Hepatocyte (in vitro differentiated cells): Measurements from ENCODE around the gene CLEC16A.

Source experiments
- CTCF ChIP-seq: fragments of 200-600 bp; sonication (generic); IDR thresholded peaks from 2 replicates; pipeline ENCODE4 v1.5.1; 2016; ENCODE audit warnings: antibody characterized with exemption, mild to moderate bottlenecking; ENCODE audit not compliant: poor library complexity
- EZH2phosphoT487 ChIP-seq: fragments of 200-600 bp; sonication (generic); IDR thresholded peaks from one replicate; pipeline ENCODE4 v1.6.1; 2018; ENCODE audit warnings: antibody characterized with exemption, mild to moderate bottlenecking, low read depth, moderate library complexity; ENCODE audit not compliant: unreplicated experiment, severe bottlenecking

GRCh38 chr16:11066261-11066870 lies 122.0 kb downstream of the CLEC16A start:
- no peak for TF ChIP-seq CTCF
- no peak for TF ChIP-seq EZH2phosphoT487
